ENCODE measurements around the gene PDE5A. TPM values are rescaled to one million over a fixed set of nuclear protein-coding genes. Genes with fewer than 3 reads are reported as not detected.

The PDE5A gene
- total RNA-seq, 4 donors from 2014 or later, result 6.1 to 27.1 (median 11.3) TPM

- DNase-seq (ENCODE audit: low spot score) (no peak), ATAC-seq (ENCODE audit: low FRiP score) (peak; percentile 47)
Observed at GRCh38 chr4:119589165-119589564, 39.4 kb downstream of the PDE5A start.

GRCh38 chr4:119587796-119588195 is 40.8 kb downstream of the PDE5A start:
- DNase-seq (ENCODE audit: low spot score) (no peak), ATAC-seq (ENCODE audit: low FRiP score) (no peak)
- TF ChIP-seq, protein P1, sequence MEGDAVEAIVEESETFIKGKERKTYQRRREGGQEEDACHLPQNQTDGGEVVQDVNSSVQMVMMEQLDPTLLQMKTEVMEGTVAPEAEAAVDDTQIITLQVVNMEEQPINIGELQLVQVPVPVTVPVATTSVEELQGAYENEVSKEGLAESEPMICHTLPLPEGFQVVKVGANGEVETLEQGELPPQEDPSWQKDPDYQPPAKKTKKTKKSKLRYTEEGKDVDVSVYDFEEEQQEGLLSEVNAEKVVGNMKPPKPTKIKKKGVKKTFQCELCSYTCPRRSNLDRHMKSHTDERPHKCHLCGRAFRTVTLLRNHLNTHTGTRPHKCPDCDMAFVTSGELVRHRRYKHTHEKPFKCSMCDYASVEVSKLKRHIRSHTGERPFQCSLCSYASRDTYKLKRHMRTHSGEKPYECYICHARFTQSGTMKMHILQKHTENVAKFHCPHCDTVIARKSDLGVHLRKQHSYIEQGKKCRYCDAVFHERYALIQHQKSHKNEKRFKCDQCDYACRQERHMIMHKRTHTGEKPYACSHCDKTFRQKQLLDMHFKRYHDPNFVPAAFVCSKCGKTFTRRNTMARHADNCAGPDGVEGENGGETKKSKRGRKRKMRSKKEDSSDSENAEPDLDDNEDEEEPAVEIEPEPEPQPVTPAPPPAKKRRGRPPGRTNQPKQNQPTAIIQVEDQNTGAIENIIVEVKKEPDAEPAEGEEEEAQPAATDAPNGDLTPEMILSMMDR (IDR thresholded peaks at IDR 0.05), result no peak

More at GRCh38 chr4:119589165-119589564, 39.4 kb downstream of the PDE5A start:
- TF ChIP-seq, protein P1 (IDR thresholded peaks at IDR 0.05), result no peak

- DNase-seq (ENCODE audit: low spot score) (no peak), ATAC-seq (ENCODE audit: low FRiP score) (no peak)
- TF ChIP-seq, protein P1 (IDR thresholded peaks at IDR 0.05), result no peak
Observed at GRCh38 chr4:119585771-119586170, 42.8 kb downstream of the PDE5A start.

DNA sequence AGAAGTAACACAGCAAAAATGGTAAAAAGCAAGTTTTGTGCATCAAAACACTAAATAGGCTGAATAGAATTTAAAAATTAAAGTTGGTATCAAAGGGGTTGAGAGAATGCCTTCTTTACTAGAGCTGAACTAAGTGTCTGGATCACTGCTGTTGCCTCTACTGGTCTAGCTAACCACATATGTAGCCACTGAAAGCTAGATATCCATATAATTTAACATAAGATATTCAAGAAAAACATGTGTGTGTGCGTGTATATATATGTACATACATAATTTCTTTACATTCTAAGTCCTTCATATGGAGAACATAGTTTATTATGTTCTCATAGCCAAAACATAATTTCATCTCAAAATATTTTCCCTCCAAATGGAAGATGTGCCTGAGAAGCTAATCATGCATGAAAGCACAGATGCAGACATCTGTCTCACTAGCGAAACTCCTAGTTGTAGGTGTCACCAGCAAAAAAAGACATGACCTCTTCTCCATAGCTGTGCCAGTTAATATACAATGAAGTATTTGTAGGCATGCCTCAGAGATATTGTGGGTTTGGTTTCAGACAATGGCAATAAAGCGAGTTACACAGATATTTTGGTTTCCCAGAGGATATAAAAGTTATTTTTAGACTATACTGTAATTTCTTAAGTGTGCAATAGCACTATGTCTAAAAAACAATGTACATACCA is 47.3 kb downstream of the PDE5A start:
- ATAC-seq (ENCODE audit: low FRiP score), result no peak
- DNase-seq (ENCODE audit: low spot score), result no peak
- TF ChIP-seq, protein P1 (IDR thresholded peaks at IDR 0.05), result no peak

DNA sequence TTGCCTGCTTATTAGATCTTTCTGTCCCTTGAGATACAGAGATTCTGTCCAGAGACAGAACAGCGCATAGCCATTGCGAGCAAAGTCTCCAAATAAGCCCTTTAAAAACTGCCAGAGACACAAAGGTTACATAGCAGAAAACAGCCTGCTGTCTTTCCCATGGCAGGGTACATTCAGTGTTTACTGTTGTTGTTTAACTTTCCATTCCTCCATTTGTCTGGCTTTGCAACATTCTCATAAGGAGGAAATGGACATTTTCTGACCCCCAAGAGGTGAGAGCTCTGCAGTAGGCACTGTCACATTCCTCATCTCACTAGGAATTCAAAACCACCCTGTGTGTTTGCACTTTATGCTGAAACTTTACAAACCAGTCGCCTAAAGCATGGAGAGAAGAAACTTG is 48.3 kb downstream of the PDE5A start:
- no peak for DNase-seq (ENCODE audit: low spot score)
- TF ChIP-seq, protein P1 (IDR thresholded peaks at IDR 0.05), result no peak
- no peak for ATAC-seq (ENCODE audit: low FRiP score)

DNA sequence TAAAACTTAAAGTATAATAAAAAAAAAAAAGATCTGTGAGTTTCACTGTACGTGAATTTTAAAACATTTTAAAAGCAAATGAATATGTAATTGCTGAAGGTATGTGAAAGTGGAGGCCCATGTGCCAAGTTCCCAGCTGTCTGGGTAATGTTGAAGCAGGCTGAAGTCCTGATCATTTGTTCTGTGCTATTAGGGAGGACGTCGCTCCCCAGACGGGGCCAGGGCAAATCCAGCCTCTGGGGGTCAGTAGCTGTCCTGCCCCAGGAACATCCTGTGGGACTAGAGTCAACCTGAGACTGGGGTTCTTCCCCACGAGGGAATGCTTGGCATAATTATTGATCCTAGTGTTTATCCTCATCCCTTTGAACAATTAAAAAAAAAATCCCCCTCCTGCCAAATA is 48.8 kb downstream of the PDE5A start:
- ATAC-seq (ENCODE audit: low FRiP score), result no peak
- TF ChIP-seq, protein P1 (IDR thresholded peaks at IDR 0.05), result no peak
- DNase-seq (ENCODE audit: low spot score), result no peak

DNA sequence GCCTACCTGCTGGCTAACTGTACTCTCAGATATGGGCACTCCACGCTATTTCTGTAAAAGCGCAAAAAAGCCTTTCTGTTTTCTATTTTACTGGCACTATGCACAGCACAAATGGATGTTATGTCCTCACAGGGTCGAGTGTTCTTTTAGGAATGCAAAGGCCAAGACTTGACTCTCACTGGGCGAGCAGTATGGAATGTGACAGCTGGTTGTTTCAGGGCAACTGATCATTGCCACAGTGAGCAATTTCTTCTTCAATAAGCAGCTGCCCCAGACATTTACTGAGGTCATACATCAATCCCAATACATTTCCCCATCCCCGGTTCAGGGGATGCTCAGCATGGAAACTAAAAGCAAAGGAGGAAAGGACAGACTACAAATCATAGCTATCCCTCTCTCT is 58.2 kb downstream of the PDE5A start:
- DNase-seq (ENCODE audit: low spot score) (no peak), ATAC-seq (ENCODE audit: low FRiP score) (no peak)
- TF ChIP-seq, protein P1 (IDR thresholded peaks at IDR 0.05), result no peak

Measured in omental fat pad (tissue), 4 donors.